K562 (cell line): ENCODE data around the gene PLSCR5. TPM values are rescaled to one million over a fixed set of nuclear protein-coding genes. Genes with fewer than 3 reads are reported as not detected.

Source experiments
- ATAC-seq: fragments of 200-7000 bp; cut with Tn5 transposase; 3 replicates; pipeline ENCODE4 v1.9.1; 2020; ENCODE audit warnings: moderate library complexity
- BruUV-seq: library from RNA; stranded (reverse); fragments of 400-500 nt; replicated peaks from 2 replicates; lab custom pipeline; 2021; lab: Mats Ljungman, UMichigan
- CTCF ChIA-PET: fragments of 300-600 bp; formaldehyde crosslinking; extraction: SDS; loops from one replicate; lab custom pipeline; 2021; ENCODE audit warnings: low intra/inter-chr PET ratio; lab: Yijun Ruan, JAX
- POLR2A ChIA-PET: fragments of 300-600, 350-650 bp; sonication (Branson Sonifier 250); formaldehyde crosslinking; extraction: SDS; loops from one replicate; lab custom pipeline; 2021; ENCODE audit warnings: antibody characterized with exemption, inconsistent platforms; lab: Yijun Ruan, JAX
- DNase-seq, 4 experiments: peaks; one replicate each; pipeline versions ENCODE4 v3.0.0 to v3.0.0-alpha.2; 2011 to 2018; ENCODE audit warnings: low spot score in 3 of 4, mixed read lengths in 3 of 4; ENCODE audit errors: extremely low read depth in 1 of 4
- FAIRE-seq: peaks from 2 replicates; lab custom pipeline; 2011; peaks lifted over from hg19 to GRCh38; lab: Jason Lieb, UNC
- H2AFZ ChIP-seq: 2 replicates; pipeline ENCODE4 v1.6.0; 2011; ENCODE audit warnings: low read depth, low read length, control low read depth, inconsistent platforms
- H3K27ac ChIP-seq: fragments of 200-600 bp; 3 replicates; pipeline ENCODE4 v1.8.0; 2011; ENCODE audit warnings: low read depth, mild to moderate bottlenecking, control low read depth, inconsistent platforms, low read length, moderate library complexity, mixed read lengths; ENCODE audit errors: extremely low read depth
- H3K27me3 ChIP-seq, 2 experiments: fragments of 300-600 bp in 1 of 2; 2 replicates in 1 of 2; 3 replicates in 1 of 2; pipeline versions ENCODE4 v1.6.0 to v1.8.0; 2011; ENCODE audit warnings: inconsistent platforms in 2 of 2, low read length in 2 of 2, mild to moderate bottlenecking in 1 of 2, mixed read lengths in 1 of 2, moderate library complexity in 1 of 2; ENCODE audit not compliant: control insufficient read depth in 2 of 2, insufficient read depth in 2 of 2
- H3K36me3 ChIP-seq: fragments of 300-600 bp; 3 replicates; pipeline ENCODE4 v1.8.0; 2011; ENCODE audit warnings: mild to moderate bottlenecking, low read length, inconsistent platforms; ENCODE audit not compliant: control insufficient read depth, insufficient read depth
- H3K4me1 ChIP-seq, 2 experiments: fragments of 200-600 bp in 1 of 2; replicated peaks in 1 of 2; 2 replicates in 1 of 2; 3 replicates in 1 of 2; pipeline versions ENCODE4 v1.5.1 to v1.8.0; 2011; ENCODE audit warnings: inconsistent platforms in 2 of 2, low read length in 2 of 2, mild to moderate bottlenecking in 1 of 2, mixed read lengths in 1 of 2, moderate library complexity in 1 of 2; ENCODE audit not compliant: control insufficient read depth in 2 of 2, insufficient read depth in 2 of 2
- H3K4me2 ChIP-seq: 2 replicates; pipeline ENCODE4 v1.6.1; 2011; ENCODE audit warnings: low read length, control low read depth, inconsistent platforms, mixed read lengths; ENCODE audit not compliant: insufficient read depth
- H3K4me3 ChIP-seq: fragments of 200-600 bp; sonication (generic), shearing (Covaris generic); 2 replicates; pipeline ENCODE4 v1.5.1; 2016; ENCODE audit warnings: control low read depth, inconsistent platforms
- H3K79me2 ChIP-seq: fragments of 200-600 bp; 3 replicates; pipeline ENCODE4 v1.8.0; 2011; ENCODE audit warnings: low read length, inconsistent platforms; ENCODE audit not compliant: control insufficient read depth, insufficient read depth
- H3K9ac ChIP-seq, 2 experiments: 2 replicates each; pipeline versions ENCODE4 v1.6.0 to v1.6.1; 2011; ENCODE audit warnings: low read depth in 2 of 2, low read length in 2 of 2, control low read depth in 1 of 2, inconsistent platforms in 1 of 2, mild to moderate bottlenecking in 1 of 2, mixed read lengths in 1 of 2; ENCODE audit not compliant: insufficient read depth in 1 of 2
- H3K9me1 ChIP-seq: one replicate; pipeline ENCODE4 v1.6.0; 2011; ENCODE audit warnings: inconsistent platforms, mild to moderate bottlenecking, low read length, moderate library complexity; ENCODE audit not compliant: control insufficient read depth, insufficient read depth
- H3K9me3 ChIP-seq: replicated peaks from 2 replicates; pipeline ENCODE4 v1.5.1; 2011; ENCODE audit warnings: low read depth, low read length, inconsistent platforms; ENCODE audit not compliant: control insufficient read depth, insufficient read depth
- H4K20me1 ChIP-seq: replicated peaks from 2 replicates; pipeline ENCODE4 v1.6.1; 2011; ENCODE audit warnings: low read length, inconsistent platforms, mixed read lengths; ENCODE audit not compliant: control insufficient read depth, insufficient read depth
- CTCF ChIP-seq, 3 experiments: IDR thresholded peaks in 2 of 3; conservative IDR thresholded peaks in 1 of 3; 2 replicates each; pipeline ENCODE4 v1.5.1; 2011 to 2012; ENCODE audit warnings: low read length in 3 of 3, mild to moderate bottlenecking in 3 of 3, control low read depth in 2 of 3, improper control_type of control experiment in 1 of 3, inconsistent platforms in 1 of 3, low read depth in 1 of 3, mixed read lengths in 1 of 3, moderate library complexity in 1 of 3; ENCODE audit not compliant: insufficient read depth in 2 of 3
- ETV1 ChIP-seq: fragments of 450-650 bp; conservative IDR thresholded peaks from 2 replicates; pipeline ENCODE4 v1.6.1; 2016; ENCODE audit warnings: missing genetic modification characterization, control low read depth, low read depth, missing compliant biosample characterization
- MAFK ChIP-seq: IDR thresholded peaks from 2 replicates; pipeline ENCODE4 v1.6.1; 2011; ENCODE audit warnings: low read length, improper control_type of control experiment
- RAD21 ChIP-seq, 2 experiments: fragments of 250-450 bp in 1 of 2; fragments of 450-650 bp in 1 of 2; sonication (Bioruptor Pico) in 1 of 2; formaldehyde crosslinking in 1 of 2; IDR thresholded peaks in 1 of 2; conservative IDR thresholded peaks in 1 of 2; 2 replicates each; pipeline versions ENCODE4 v1.4.0 to v1.8.0; 2020 to 2022; ENCODE audit warnings: mild to moderate bottlenecking in 2 of 2, moderate library complexity in 1 of 2
- SMC3 ChIP-seq: conservative IDR thresholded peaks from 2 replicates; pipeline ENCODE4 v1.6.1; 2011; ENCODE audit warnings: low read depth, low read length, improper control_type of control experiment; ENCODE audit not compliant: insufficient read depth
- YY1 ChIP-seq, 3 experiments: IDR thresholded peaks; 2 replicates each; pipeline ENCODE4 v1.6.1; 2011; ENCODE audit warnings: low read length in 2 of 3, mild to moderate bottlenecking in 2 of 3, moderate library complexity in 2 of 3, borderline replicate concordance in 1 of 3, control low read depth in 1 of 3, low read depth in 1 of 3; ENCODE audit not compliant: insufficient read depth in 3 of 3, insufficient replicate concordance in 2 of 3, control insufficient read depth in 1 of 3, insufficient read length in 1 of 3; ENCODE audit errors: extremely low read depth in 1 of 3
- ZNF253 ChIP-seq: fragments of 250-450 bp; sonication (Bioruptor Pico); conservative IDR thresholded peaks from 2 replicates; pipeline ENCODE4 v1.6.1; 2021; ENCODE audit warnings: mild to moderate bottlenecking
- ZNF778 ChIP-seq: fragments of 450-650 bp; formaldehyde crosslinking; IDR thresholded peaks from 2 replicates; pipeline ENCODE4 v1.4.0; 2020; ENCODE audit warnings: mild to moderate bottlenecking, moderate library complexity
- ZSCAN32 ChIP-seq: fragments of 450-650 bp; formaldehyde crosslinking; IDR thresholded peaks from 2 replicates; pipeline ENCODE4 v1.4.0; 2020; ENCODE audit warnings: mild to moderate bottlenecking, moderate library complexity
- WGBS: fragments of 100-300 bp; shearing (Covaris generic); methylation state at CpG from one replicate; pipeline ENCODE4 v1.1.6; 2016; ENCODE audit warnings: low coverage, mixed read lengths; ENCODE audit not compliant: insufficient coverage; ENCODE audit errors: missing lambda C conversion rate; 5-methylcytosine and 5-hydroxymethylcytosine counted together
- in situ Hi-C: fragments of 300-500 bp; cut with MboI; formaldehyde crosslinking; loops from 4 replicates; pipeline ENCODE4 v1.15.0; 2018; ENCODE audit warnings: inconsistent platforms, mixed read lengths
- intact Hi-C: fragments of 100-400 bp; cut with micrococcal nuclease; formaldehyde crosslinking; loops from 2 replicates; pipeline ENCODE4 v1.14.2; 2022
- polyA plus RNA-seq, 8 experiments: library from polyadenylated mRNA; depleted of rRNA in 4 of 8; stranded (reverse) in 5 of 8; unstranded in 3 of 8; fragments of >200 nt; fragmentation: Nextera tagmentation in 2 of 8; fragmentation: Illumina TruSeq in 1 of 8; extraction: Ambion mirVana in 2 of 8; extraction: Trizol in 1 of 8; gene quantifications; 2 replicates each; pipeline versions ENCODE4 v1.2.1 to v1.2.3, GENCODE V29; 2011 to 2014; ENCODE audit warnings: inconsistent platforms in 1 of 8, missing spikeins in 1 of 8
- total RNA-seq, 7 experiments: library from RNA; depleted of rRNA in 6 of 7; stranded (reverse); fragments of >200 nt in 6 of 7; fragmentation: Illumina TruSeq in 2 of 7; extraction: Trizol in 2 of 7; gene quantifications; 2 replicates each; pipeline versions ENCODE4 v1.2.1 to v1.2.3, GENCODE V29; 2011 to 2021; ENCODE audit warnings: low replicate concordance in 1 of 7

Gene PLSCR5
- total and polyA plus RNA-seq, 9 of the 15 experiments (the other 6 are each of a cell fraction or from before 2014, with no cell fraction given): not detected

GRCh38 chr3:146589899-146590508, 15.1 kb downstream of the PLSCR5 start:
- no peaks in the 10 kb centered on the region for H3K36me3 ChIP-seq
- intact Hi-C loops (loop anchor here (2.0 kb wide), 1 partner anchor 51 kb away; no protein-coding TSS in a partner anchor), in situ Hi-C loops (loop anchor here (5.0 to 25.0 kb wide), 3 partner anchors 253 to 528 kb away; no protein-coding TSS in a partner anchor)
- no peaks in the 10 kb centered on the region for H3K9me3 ChIP-seq
- 0 out of 3 replicates have a peak, but pooled peaks have one; percentile 51 for ATAC-seq
- no TSS peak for BruUV-seq
- no peak overlapping the region for H3K4me2 ChIP-seq
- no peaks in the 10 kb centered on the region for H3K9me1 ChIP-seq
- TF ChIP-seq CTCF (IDR thresholded peaks at IDR 0.05 in 2 of 3, conservative IDR thresholded peaks at IDR 0.05 in 1 of 3; ENCODE audit: insufficient read depth in 2 of 3, low read depth in 1 of 3, low read length in 3 of 3) (peak in 2 of 3 experiments; percentile 40 to 60; a peak in 3 of 6 replicates), MAFK (no peak), ZSCAN32 (CRISPR knock-in tag) (no peak), SMC3 (0 out of 2 replicates have a peak, but pooled peaks have one; percentile 34), ZNF778 (CRISPR knock-in tag) (no peak), ZNF253 (CRISPR knock-in tag) (no peak), YY1 (IDR thresholded peaks at IDR 0.05; ENCODE audit: borderline replicate concordance in 1 of 3, control insufficient read depth in 1 of 3, extremely low read depth in 1 of 3, insufficient read depth in 3 of 3, insufficient read length in 1 of 3, insufficient replicate concordance in 2 of 3, low read depth in 1 of 3, low read length in 2 of 3) (no peak), ETV1 (tag) (no peak), RAD21 (CRISPR knock-in tag; conservative IDR thresholded peaks at IDR 0.05 in 1 of 2, IDR thresholded peaks at IDR 0.05 in 1 of 2) (peak; percentile 61)
- TF ChIP-seq, all 486 proteins: peak for 3
- ChIA-PET CTCF (interaction anchor here (0.6 to 0.7 kb wide), 2 partner anchors 35 to 716 kb away, joined by 3 to 4 read pairs; no protein-coding TSS in a partner anchor), POLR2A (no interaction called here)
- H3K4me1 ChIP-seq: no peaks in the 10 kb centered on the region
- no peak overlapping the region for H2AFZ ChIP-seq
- H3K79me2 ChIP-seq: no peaks in the 10 kb centered on the region
- no peak overlapping the region for H3K4me3 ChIP-seq
- H4K20me1 ChIP-seq: no peaks in the 10 kb centered on the region
- H3K27me3 ChIP-seq: no peaks in the 10 kb centered on the region
- no peak overlapping the region for H3K27ac ChIP-seq
- peak; percentile 68 for FAIRE-seq
- peak; percentile 13 to 46 (median 26) for DNase-seq
- WGBS: 0% methylated on average over 1 of the region's 1 CpG
- no peak overlapping the region for H3K9ac ChIP-seq
